HL-60 (cell line): Measurements from ENCODE around the gene ABLIM1.

Experiments
- DNase-seq, 2 experiments: peaks; one replicate each; pipeline ENCODE4 v3.0.0-alpha.2; 2010 to 2020; ENCODE audit warnings: low read depth in 1 of 2, low spot score in 1 of 2
- H3K27ac ChIP-seq: fragments of 250-450 bp; sonication (Bioruptor Pico); replicated peaks from 2 replicates; pipeline ENCODE4 v1.5.1; 2020; ENCODE audit warnings: mild to moderate bottlenecking, moderate library complexity
- H3K27me3 ChIP-seq: fragments of 250-450 bp; sonication (Bioruptor Pico); 2 replicates; pipeline ENCODE4 v1.5.1; 2021; ENCODE audit warnings: mild to moderate bottlenecking, moderate library complexity; ENCODE audit not compliant: insufficient read depth, poor library complexity, severe bottlenecking
- H3K4me3 ChIP-seq: replicated peaks from 2 replicates; pipeline ENCODE4 v1.5.1; 2011; ENCODE audit warnings: mild to moderate bottlenecking, control low read depth, low read length; ENCODE audit not compliant: insufficient read depth
- GABPA ChIP-seq: IDR thresholded peaks from 2 replicates; pipeline ENCODE4 v1.6.1; 2012; ENCODE audit warnings: low read depth
- POLR2AphosphoS5 ChIP-seq: IDR thresholded peaks from 2 replicates; pipeline ENCODE4 v1.6.1; 2012; ENCODE audit warnings: low read depth
- SPI1 ChIP-seq: IDR thresholded peaks from 2 replicates; pipeline ENCODE4 v1.6.1; 2012; ENCODE audit warnings: low read depth, mild to moderate bottlenecking, borderline replicate concordance
- TF ChIP-seq, protein P1 (sequence below): IDR thresholded peaks from 2 replicates; pipeline ENCODE4 v1.6.1; 2012; ENCODE audit warnings: low read depth; ENCODE audit not compliant: insufficient replicate concordance
- TF ChIP-seq, protein P2 (sequence below): IDR thresholded peaks from one replicate; pipeline ENCODE4 v1.5.1; 2011; ENCODE audit warnings: low read length, control low read depth, inconsistent platforms; ENCODE audit not compliant: insufficient read depth

ABLIM1 gene

DNA sequence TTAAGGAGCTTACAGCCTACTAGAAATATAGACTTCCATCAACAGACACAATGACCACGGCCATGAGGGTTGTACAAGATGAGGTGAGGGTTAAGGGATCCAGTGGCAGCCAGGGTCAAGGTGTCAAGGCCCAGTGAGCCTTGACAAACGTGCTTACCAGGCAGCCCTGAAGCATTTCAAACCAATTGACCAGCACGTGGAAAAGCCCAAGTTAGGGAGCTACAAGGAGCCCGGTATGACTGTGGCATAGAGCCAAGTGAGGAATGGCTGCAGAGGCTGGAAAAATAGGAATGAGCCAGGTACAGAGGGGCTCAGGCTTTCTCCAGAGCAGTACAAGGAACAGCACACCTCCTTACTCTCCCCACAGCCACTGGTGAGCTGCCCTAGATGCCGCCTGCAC, 266.5 kb downstream of the ABLIM1 start:
- TF ChIP-seq, protein P1, sequence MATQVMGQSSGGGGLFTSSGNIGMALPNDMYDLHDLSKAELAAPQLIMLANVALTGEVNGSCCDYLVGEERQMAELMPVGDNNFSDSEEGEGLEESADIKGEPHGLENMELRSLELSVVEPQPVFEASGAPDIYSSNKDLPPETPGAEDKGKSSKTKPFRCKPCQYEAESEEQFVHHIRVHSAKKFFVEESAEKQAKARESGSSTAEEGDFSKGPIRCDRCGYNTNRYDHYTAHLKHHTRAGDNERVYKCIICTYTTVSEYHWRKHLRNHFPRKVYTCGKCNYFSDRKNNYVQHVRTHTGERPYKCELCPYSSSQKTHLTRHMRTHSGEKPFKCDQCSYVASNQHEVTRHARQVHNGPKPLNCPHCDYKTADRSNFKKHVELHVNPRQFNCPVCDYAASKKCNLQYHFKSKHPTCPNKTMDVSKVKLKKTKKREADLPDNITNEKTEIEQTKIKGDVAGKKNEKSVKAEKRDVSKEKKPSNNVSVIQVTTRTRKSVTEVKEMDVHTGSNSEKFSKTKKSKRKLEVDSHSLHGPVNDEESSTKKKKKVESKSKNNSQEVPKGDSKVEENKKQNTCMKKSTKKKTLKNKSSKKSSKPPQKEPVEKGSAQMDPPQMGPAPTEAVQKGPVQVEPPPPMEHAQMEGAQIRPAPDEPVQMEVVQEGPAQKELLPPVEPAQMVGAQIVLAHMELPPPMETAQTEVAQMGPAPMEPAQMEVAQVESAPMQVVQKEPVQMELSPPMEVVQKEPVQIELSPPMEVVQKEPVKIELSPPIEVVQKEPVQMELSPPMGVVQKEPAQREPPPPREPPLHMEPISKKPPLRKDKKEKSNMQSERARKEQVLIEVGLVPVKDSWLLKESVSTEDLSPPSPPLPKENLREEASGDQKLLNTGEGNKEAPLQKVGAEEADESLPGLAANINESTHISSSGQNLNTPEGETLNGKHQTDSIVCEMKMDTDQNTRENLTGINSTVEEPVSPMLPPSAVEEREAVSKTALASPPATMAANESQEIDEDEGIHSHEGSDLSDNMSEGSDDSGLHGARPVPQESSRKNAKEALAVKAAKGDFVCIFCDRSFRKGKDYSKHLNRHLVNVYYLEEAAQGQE, result no peak
- TF ChIP-seq POLR2AphosphoS5 (no peak), GABPA (no peak), SPI1 (no peak)
- TF ChIP-seq, protein P2, sequence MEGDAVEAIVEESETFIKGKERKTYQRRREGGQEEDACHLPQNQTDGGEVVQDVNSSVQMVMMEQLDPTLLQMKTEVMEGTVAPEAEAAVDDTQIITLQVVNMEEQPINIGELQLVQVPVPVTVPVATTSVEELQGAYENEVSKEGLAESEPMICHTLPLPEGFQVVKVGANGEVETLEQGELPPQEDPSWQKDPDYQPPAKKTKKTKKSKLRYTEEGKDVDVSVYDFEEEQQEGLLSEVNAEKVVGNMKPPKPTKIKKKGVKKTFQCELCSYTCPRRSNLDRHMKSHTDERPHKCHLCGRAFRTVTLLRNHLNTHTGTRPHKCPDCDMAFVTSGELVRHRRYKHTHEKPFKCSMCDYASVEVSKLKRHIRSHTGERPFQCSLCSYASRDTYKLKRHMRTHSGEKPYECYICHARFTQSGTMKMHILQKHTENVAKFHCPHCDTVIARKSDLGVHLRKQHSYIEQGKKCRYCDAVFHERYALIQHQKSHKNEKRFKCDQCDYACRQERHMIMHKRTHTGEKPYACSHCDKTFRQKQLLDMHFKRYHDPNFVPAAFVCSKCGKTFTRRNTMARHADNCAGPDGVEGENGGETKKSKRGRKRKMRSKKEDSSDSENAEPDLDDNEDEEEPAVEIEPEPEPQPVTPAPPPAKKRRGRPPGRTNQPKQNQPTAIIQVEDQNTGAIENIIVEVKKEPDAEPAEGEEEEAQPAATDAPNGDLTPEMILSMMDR, result no peak
- Histone ChIP-seq H3K4me3 (no peak overlapping the region), H3K27me3 (peaks cover 7% of the 10 kb centered on the region), H3K27ac (no peak overlapping the region)
- DNase-seq, result no peak

DNA sequence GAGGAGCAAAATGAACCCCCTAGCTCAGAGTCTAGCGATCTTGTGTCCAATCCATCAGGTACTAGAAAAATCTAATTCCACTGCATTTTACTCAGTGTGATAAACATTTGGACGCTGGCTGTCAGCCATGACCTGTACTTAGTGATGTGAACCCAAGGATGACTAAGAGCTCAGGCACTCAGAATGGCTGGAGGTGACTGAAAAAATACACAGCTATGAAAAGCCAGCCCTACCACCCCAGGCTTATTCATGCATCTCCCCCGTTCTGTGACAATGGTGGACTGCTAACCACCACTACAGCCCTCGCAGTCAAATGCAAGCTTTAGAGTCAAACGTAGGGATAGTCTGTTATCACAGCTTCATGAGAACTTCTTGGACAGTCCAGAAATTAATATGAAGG, 268.6 kb downstream of the ABLIM1 start:
- Histone ChIP-seq H3K4me3 (no peak overlapping the region), H3K27me3 (no peaks in the 10 kb centered on the region), H3K27ac (no peak overlapping the region)
- TF ChIP-seq, protein P1, result no peak
- TF ChIP-seq POLR2AphosphoS5 (no peak), GABPA (no peak), SPI1 (no peak)
- TF ChIP-seq, protein P2, result no peak
- no peak for DNase-seq

DNA sequence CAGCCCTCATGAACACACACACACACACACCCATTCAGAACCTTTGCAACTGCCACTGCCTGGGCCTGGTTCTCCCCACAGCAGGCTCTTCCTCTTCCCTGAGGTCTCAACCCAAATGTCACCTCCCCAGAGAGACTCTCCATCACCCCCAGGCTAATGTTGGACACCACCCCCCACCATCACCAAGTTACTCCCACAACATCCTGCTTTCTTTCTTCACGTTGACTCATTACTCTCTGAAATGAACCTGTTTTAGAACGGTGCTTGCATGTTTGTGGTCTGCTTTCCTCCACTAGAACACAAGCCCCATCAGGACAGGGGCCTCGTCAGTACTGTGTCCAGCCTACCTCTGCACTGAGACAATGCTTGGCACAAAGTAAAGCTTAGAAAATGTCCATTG, 269.8 kb downstream of the ABLIM1 start:
- H3K4me3 ChIP-seq, result no peak overlapping the region
- H3K27ac ChIP-seq, result no peak overlapping the region
- TF ChIP-seq, protein P2, result no peak
- TF ChIP-seq GABPA (no peak), SPI1 (no peak), POLR2AphosphoS5 (no peak)
- TF ChIP-seq, protein P1, result no peak
- DNase-seq, result no peak
- H3K27me3 ChIP-seq, result no peaks in the 10 kb centered on the region
